Stomach (tissue), 4 donors: ENCODE data around the gene TP53BP2.

Source experiments
- EP300 ChIP-seq: sonication (generic); formaldehyde crosslinking; IDR thresholded peaks from one replicate; pipeline ENCODE4 v1.6.1; 2017; ENCODE audit warnings: antibody characterized with exemption
- POLR2AphosphoS5 ChIP-seq, 3 donors: sonication (generic); formaldehyde crosslinking; IDR thresholded peaks; one replicate each; pipeline ENCODE4 v1.6.1; 2016; ENCODE audit warnings: antibody characterized with exemption in 3 of 3
- TF ChIP-seq, protein P1 (sequence below), 7 experiments: fragments of 450-650 bp in 4 of 7; fragments of 200-600 bp in 3 of 7; sonication (generic) in 3 of 7; IDR thresholded peaks; one replicate each; pipeline ENCODE4 v1.5.1; 2016 to 2019; ENCODE audit warnings: antibody characterized with exemption in 7 of 7, control low read depth in 2 of 7, mild to moderate bottlenecking in 1 of 7

DNA sequence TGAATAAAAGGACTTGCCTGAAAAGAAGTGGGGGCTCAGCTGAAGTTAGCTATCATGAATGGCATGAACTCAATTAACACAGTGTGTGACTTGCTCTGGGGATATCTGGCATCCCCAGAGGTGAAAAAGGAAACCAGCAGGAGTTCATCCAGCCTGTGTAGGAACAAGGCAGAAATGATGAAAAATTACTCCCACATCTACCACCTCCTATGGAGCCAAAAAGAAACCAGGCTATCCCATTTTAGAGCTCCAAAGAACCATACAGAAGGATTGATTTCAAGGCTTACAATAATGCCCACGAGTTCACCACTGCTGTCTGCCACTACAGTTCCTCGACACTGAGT lies 25.3 kb downstream of the TP53BP2 start:
- TF ChIP-seq, protein P1, sequence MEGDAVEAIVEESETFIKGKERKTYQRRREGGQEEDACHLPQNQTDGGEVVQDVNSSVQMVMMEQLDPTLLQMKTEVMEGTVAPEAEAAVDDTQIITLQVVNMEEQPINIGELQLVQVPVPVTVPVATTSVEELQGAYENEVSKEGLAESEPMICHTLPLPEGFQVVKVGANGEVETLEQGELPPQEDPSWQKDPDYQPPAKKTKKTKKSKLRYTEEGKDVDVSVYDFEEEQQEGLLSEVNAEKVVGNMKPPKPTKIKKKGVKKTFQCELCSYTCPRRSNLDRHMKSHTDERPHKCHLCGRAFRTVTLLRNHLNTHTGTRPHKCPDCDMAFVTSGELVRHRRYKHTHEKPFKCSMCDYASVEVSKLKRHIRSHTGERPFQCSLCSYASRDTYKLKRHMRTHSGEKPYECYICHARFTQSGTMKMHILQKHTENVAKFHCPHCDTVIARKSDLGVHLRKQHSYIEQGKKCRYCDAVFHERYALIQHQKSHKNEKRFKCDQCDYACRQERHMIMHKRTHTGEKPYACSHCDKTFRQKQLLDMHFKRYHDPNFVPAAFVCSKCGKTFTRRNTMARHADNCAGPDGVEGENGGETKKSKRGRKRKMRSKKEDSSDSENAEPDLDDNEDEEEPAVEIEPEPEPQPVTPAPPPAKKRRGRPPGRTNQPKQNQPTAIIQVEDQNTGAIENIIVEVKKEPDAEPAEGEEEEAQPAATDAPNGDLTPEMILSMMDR (IDR thresholded peaks at IDR 0.05) = no peak
- TF ChIP-seq EP300 = no peak
- no peak for TF ChIP-seq POLR2AphosphoS5 (IDR thresholded peaks at IDR 0.05)
